GM12878 (cell line): ENCODE results near the gene GNA15. TPM values are rescaled to one million over a fixed set of nuclear protein-coding genes. Genes with fewer than 3 reads are reported as not detected.

ENCODE experiments used
- ATAC-seq: fragments of 200-7000 bp; cut with Tn5 transposase; 3 replicates; pipeline ENCODE4 v1.9.1; 2020; ENCODE audit warnings: mild to moderate bottlenecking, moderate library complexity
- BruUV-seq: library from RNA; stranded (reverse); fragments of 400-500 nt; replicated peaks from 2 replicates; lab custom pipeline; 2021; lab: Mats Ljungman, UMichigan
- CTCF ChIA-PET: fragments of 300-600 bp; sonication (Branson Sonifier 250); formaldehyde crosslinking; extraction: SDS; loops from one replicate; lab custom pipeline; 2021; ENCODE audit warnings: inconsistent platforms; lab: Yijun Ruan, JAX
- POLR2A ChIA-PET: fragments of 350-600 bp; formaldehyde crosslinking; extraction: SDS; loops from one replicate; lab custom pipeline; 2021; ENCODE audit warnings: inconsistent platforms; lab: Charles Lee
- RAD21 ChIA-PET: fragments of 300-600 bp; sonication (Branson Sonifier 250); formaldehyde crosslinking; loops from one replicate; lab custom pipeline; 2023; ENCODE audit warnings: antibody characterized with exemption; ENCODE audit not compliant: unreplicated experiment; lab: Charles Lee
- SMC1A ChIA-PET: fragments of 300-600 bp; sonication (Branson Sonifier 250); formaldehyde crosslinking; loops from one replicate; lab custom pipeline; 2023; ENCODE audit not compliant: unreplicated experiment, uncharacterized antibody; lab: Charles Lee
- DNase-seq: peaks from one replicate; pipeline ENCODE4 v3.0.0-alpha.2; 2011; ENCODE audit warnings: low read depth, low spot score
- FAIRE-seq: peaks from 3 replicates; lab custom pipeline; 2011; peaks lifted over from hg19 to GRCh38; lab: Jason Lieb, UNC
- H2AFZ ChIP-seq: 2 replicates; pipeline ENCODE4 v1.6.0; 2011; ENCODE audit warnings: low read depth, low read length, control low read depth; ENCODE audit not compliant: control insufficient read depth
- H3K27ac ChIP-seq: 2 replicates; pipeline ENCODE4 v1.5.1; 2011; ENCODE audit warnings: control low read depth; ENCODE audit not compliant: control insufficient read depth, insufficient read depth
- H3K27me3 ChIP-seq, 2 experiments: replicated peaks in 1 of 2; 2 replicates each; pipeline versions ENCODE4 v1.6.0 to v1.6.1; 2011; ENCODE audit warnings: low read length in 1 of 2; ENCODE audit not compliant: control insufficient read depth in 2 of 2, insufficient read depth in 2 of 2
- H3K36me3 ChIP-seq, 2 experiments: 2 replicates each; pipeline ENCODE4 v1.5.1; 2011; ENCODE audit warnings: low read length in 1 of 2; ENCODE audit not compliant: control insufficient read depth in 2 of 2, insufficient read depth in 2 of 2
- H3K4me1 ChIP-seq: 2 replicates; pipeline ENCODE4 v1.6.1; 2011; ENCODE audit warnings: mild to moderate bottlenecking, low read length, moderate library complexity, mixed read lengths; ENCODE audit not compliant: control insufficient read depth, insufficient read depth
- H3K4me2 ChIP-seq: 2 replicates; pipeline ENCODE4 v1.6.0; 2011; ENCODE audit warnings: control low read depth; ENCODE audit not compliant: control insufficient read depth, insufficient read depth
- H3K4me3 ChIP-seq: fragments of 200-600 bp; sonication (generic); 2 replicates; pipeline ENCODE4 v1.5.1; 2016
- H3K79me2 ChIP-seq: 2 replicates; pipeline ENCODE4 v1.6.0; 2011; ENCODE audit warnings: low read length; ENCODE audit not compliant: control insufficient read depth, insufficient read depth
- H3K9ac ChIP-seq: 2 replicates; pipeline ENCODE4 v1.8.0; 2011; ENCODE audit warnings: low read length, control low read depth, mixed read lengths; ENCODE audit not compliant: control insufficient read depth, insufficient read depth
- H3K9me3 ChIP-seq: replicated peaks from 3 replicates; pipeline ENCODE4 v1.5.1; 2011; ENCODE audit warnings: mild to moderate bottlenecking, low read length; ENCODE audit not compliant: control insufficient read depth, insufficient read depth
- H4K20me1 ChIP-seq: 2 replicates; pipeline ENCODE4 v1.6.0; 2011; ENCODE audit not compliant: control insufficient read depth, insufficient read depth
- BHLHE40 ChIP-seq, 2 experiments: fragments of 450-650 bp in 1 of 2; IDR thresholded peaks; 2 replicates each; pipeline ENCODE4 v1.6.1; 2011 to 2017; ENCODE audit warnings: low read depth in 2 of 2, borderline replicate concordance in 1 of 2, improper control_type of control experiment in 1 of 2, low read length in 1 of 2, mild to moderate bottlenecking in 1 of 2
- CBFB ChIP-seq: IDR thresholded peaks from 2 replicates; pipeline ENCODE4 v1.6.1; 2016; ENCODE audit warnings: antibody characterized with exemption, low read depth
- CEBPB ChIP-seq, 2 experiments: fragments of 150-350 bp in 1 of 2; IDR thresholded peaks; 2 replicates each; pipeline ENCODE4 v1.6.1; 2012 to 2014; ENCODE audit warnings: low read depth in 2 of 2, low read length in 2 of 2, borderline replicate concordance in 1 of 2, inconsistent platforms in 1 of 2
- DPF2 ChIP-seq: fragments of 450-650 bp; IDR thresholded peaks from 2 replicates; pipeline ENCODE4 v1.6.1; 2017; ENCODE audit warnings: mild to moderate bottlenecking
- EED ChIP-seq: sonication (generic); IDR thresholded peaks from 2 replicates; pipeline ENCODE4 v1.6.1; 2016; ENCODE audit warnings: antibody characterized with exemption, low read depth
- GATAD2B ChIP-seq: fragments of 450-650 bp; conservative IDR thresholded peaks from 2 replicates; pipeline ENCODE4 v1.6.1; 2017; ENCODE audit warnings: low read depth, mild to moderate bottlenecking, moderate library complexity
- HDGF ChIP-seq: fragments of 450-650 bp; IDR thresholded peaks from 2 replicates; pipeline ENCODE4 v1.6.1; 2016; ENCODE audit warnings: antibody characterized with exemption
- HSF1 ChIP-seq: fragments of 150-350 bp; IDR thresholded peaks from 2 replicates; pipeline ENCODE4 v1.6.1; 2014; ENCODE audit warnings: mild to moderate bottlenecking, low read depth, low read length
- IKZF1 ChIP-seq: fragments of 450-650 bp; conservative IDR thresholded peaks from 2 replicates; pipeline ENCODE4 v1.6.1; 2017; ENCODE audit warnings: antibody characterized with exemption, mild to moderate bottlenecking
- IKZF2 ChIP-seq, 2 experiments: fragments of 450-650 bp; IDR thresholded peaks; 2 replicates each; pipeline ENCODE4 v1.6.1; 2017; ENCODE audit warnings: mild to moderate bottlenecking in 2 of 2, moderate library complexity in 2 of 2
- MTA2 ChIP-seq: fragments of 450-650 bp; IDR thresholded peaks from 2 replicates; pipeline ENCODE4 v1.6.1; 2016; ENCODE audit warnings: low read depth, mild to moderate bottlenecking, moderate library complexity
- NBN ChIP-seq: fragments of 450-650 bp; IDR thresholded peaks from 2 replicates; pipeline ENCODE4 v1.6.1; 2016
- NR2F1 ChIP-seq: fragments of 450-650 bp; conservative IDR thresholded peaks from 2 replicates; pipeline ENCODE4 v1.6.1; 2017; ENCODE audit warnings: mild to moderate bottlenecking
- RELB ChIP-seq: fragments of 450-650 bp; IDR thresholded peaks from 2 replicates; pipeline ENCODE4 v1.6.1; 2017; ENCODE audit warnings: low read depth, mild to moderate bottlenecking, moderate library complexity
- SPI1 ChIP-seq: IDR thresholded peaks from 2 replicates; pipeline ENCODE4 v1.6.1; 2011; ENCODE audit warnings: low read depth, mild to moderate bottlenecking, low read length, moderate library complexity, borderline replicate concordance; ENCODE audit not compliant: insufficient read depth
- SREBF2 ChIP-seq: IDR thresholded peaks from 2 replicates; pipeline ENCODE4 v1.6.1; 2012; ENCODE audit warnings: mild to moderate bottlenecking, low read length
- TARDBP ChIP-seq: IDR thresholded peaks from 2 replicates; pipeline ENCODE4 v1.6.1; 2016; ENCODE audit warnings: borderline replicate concordance
- YY1 ChIP-seq: IDR thresholded peaks from 2 replicates; pipeline ENCODE4 v1.6.1; 2011; ENCODE audit warnings: low read depth, mild to moderate bottlenecking, low read length
- ZNF217 ChIP-seq: fragments of 450-650 bp; IDR thresholded peaks from 2 replicates; pipeline ENCODE4 v1.6.1; 2017; ENCODE audit warnings: antibody characterized with exemption, mild to moderate bottlenecking
- WGBS: methylation state at CpG from one replicate; pipeline ENCODE4 v1.1.6; 2016; ENCODE audit warnings: low lambda C conversion rate; ENCODE audit not compliant: insufficient replicate concordance, insufficient coverage; ENCODE audit errors: missing lambda C conversion rate; 5-methylcytosine and 5-hydroxymethylcytosine counted together
- in situ Hi-C: fragments of 300-500 bp; cut with MboI; formaldehyde crosslinking; loops from 9 replicates; pipeline ENCODE4 v1.14.3; 2018; ENCODE audit warnings: mixed read lengths
- intact Hi-C: fragments of 100-400 bp; cut with micrococcal nuclease; formaldehyde crosslinking; loops from one replicate; pipeline ENCODE4 v1.14.2; 2022; ENCODE audit not compliant: unreplicated experiment
- polyA plus RNA-seq, 11 experiments: library from polyadenylated mRNA; depleted of rRNA in 4 of 11; unstranded in 6 of 11; stranded (reverse) in 5 of 11; fragments of >200 nt; fragmentation: Nextera tagmentation in 4 of 11; fragmentation: Illumina TruSeq in 1 of 11; extraction: Ambion mirVana in 4 of 11; extraction: Trizol in 1 of 11; gene quantifications; 1 replicate in 1 of 11; 2 replicates in 10 of 11; pipeline versions ENCODE4 v1.2.1 to v1.2.3, GENCODE V29; 2011 to 2016; ENCODE audit warnings: inconsistent platforms in 2 of 11, missing spikeins in 2 of 11, low read depth in 1 of 11
- total RNA-seq, 4 experiments: library from RNA; depleted of rRNA in 3 of 4; stranded (reverse); fragments of >200 nt in 3 of 4; fragmentation: Illumina TruSeq in 1 of 4; extraction: Trizol in 1 of 4; gene quantifications; 2 replicates each; pipeline versions ENCODE4 v1.2.1 to v1.2.3, GENCODE V29; 2013 to 2021

GNA15 gene
- total and polyA plus RNA-seq, 10 of the 15 experiments (the other 5 are each of a cell fraction or from before 2014, with no cell fraction given) = 0.42 to 18.0 (median 9.4) TPM

GRCh38 chr19:3145909-3146676 lies 10.3 kb downstream of the GNA15 start:
- FAIRE-seq = peak; percentile 18
- RAD21 ChIA-PET = interaction anchor here (0.7 to 1.5 kb wide), 2 partner anchors 17 to 183 kb away, joined by 3 to 6 read pairs; no protein-coding TSS in a partner anchor
- BruUV-seq = no TSS peak
- 35% methylated on average over 19 of the region's 20 CpGs for WGBS
- Histone ChIP-seq H3K9me3 (no peaks in the 10 kb centered on the region), H4K20me1 (no peaks in the 10 kb centered on the region), H3K4me2 (peak overlapping the region; percentile 48; the same call in 1 of the 2 replicates), H3K9ac (no peak overlapping the region), H3K36me3 (no peaks in the 10 kb centered on the region; a peak in 1 of 4 replicates)
- no peak for DNase-seq
- intact Hi-C loops = loop anchor here (2.0 kb wide), 1 partner anchor 17 kb away; no protein-coding TSS in a partner anchor
- in situ Hi-C loops = no loop called here
- CTCF ChIA-PET = interaction anchor here (0.7 to 8.9 kb wide), 9 partner anchors 9 to 42 kb away, joined by 3 to 117 read pairs (median 5); partner anchors contain the start of gene GNA15
- peak; percentile 11; the same call in 1 of the 2 replicates for TF ChIP-seq EED
- peak; percentile 73 for TF ChIP-seq ZNF217
- peak; percentile 24; the same call in 1 of the 2 replicates for TF ChIP-seq GATAD2B
- TF ChIP-seq BHLHE40 (IDR thresholded peaks at IDR 0.05; ENCODE audit: borderline replicate concordance in 1 of 2, low read depth in 2 of 2, low read length in 1 of 2) = peak in 1 of 2 experiments; percentile 31; a peak in 1 of 4 replicates
- TF ChIP-seq CEBPB (IDR thresholded peaks at IDR 0.05; ENCODE audit: borderline replicate concordance in 1 of 2, low read depth in 2 of 2, low read length in 2 of 2) = no peak
- TF ChIP-seq IKZF2 (IDR thresholded peaks at IDR 0.05) = peak; percentile 77 to 79
- peak; percentile 66 for TF ChIP-seq DPF2
- peak; percentile 85; the same call in 1 of the 2 replicates for TF ChIP-seq SPI1
- peak; percentile 76 for TF ChIP-seq IKZF1
- no peak for TF ChIP-seq YY1
- no peak for TF ChIP-seq SREBF2
- 0 out of 2 replicates have a peak, but pooled peaks have one; percentile 19 for TF ChIP-seq NR2F1
- TF ChIP-seq NBN = 0 out of 2 replicates have a peak, but pooled peaks have one; percentile 11
- no peak for TF ChIP-seq HSF1
- TF ChIP-seq CBFB = no peak
- peak; percentile 26; the same call in 1 of the 2 replicates for TF ChIP-seq RELB
- peak; percentile 12; the same call in 1 of the 2 replicates for TF ChIP-seq MTA2
- TF ChIP-seq TARDBP = no peak
- 0 out of 2 replicates have a peak, but pooled peaks have one; percentile 47 for TF ChIP-seq HDGF
- TF ChIP-seq, all 136 proteins: peak for 13
- H3K27ac ChIP-seq = peak overlapping the region; percentile 52
- no peak overlapping the region for H3K4me3 ChIP-seq
- H3K27me3 ChIP-seq = no peaks in the 10 kb centered on the region
- ChIA-PET SMC1A (interaction anchor here (0.8 to 1.0 kb wide), 3 partner anchors 9 to 16 kb away, joined by 3 to 6 read pairs (median 4); no protein-coding TSS in a partner anchor), POLR2A (interaction anchor here (1.0 to 3.0 kb wide), 2 partner anchors 10 to 23 kb away, joined by 4 to 27 read pairs; partner anchors contain the start of gene GNA15)
- H2AFZ ChIP-seq = peak overlapping the region; percentile 44
- peak; percentile 53 for ATAC-seq
- peaks cover 3% of the 10 kb centered on the region for H3K79me2 ChIP-seq
- peaks cover 18% of the 10 kb centered on the region for H3K4me1 ChIP-seq
